DND-41 (cell line): Measurements from ENCODE around the gene ASB4.

ENCODE experiments used
- ATAC-seq: fragments of 200-7000 bp; cut with Tn5 transposase; 3 replicates; pipeline ENCODE4 v1.9.1; 2021; ENCODE audit warnings: low read depth; ENCODE audit not compliant: insufficient read depth
- DNase-seq: peaks from one replicate; pipeline ENCODE4 v3.0.0-alpha.2; 2020
- H2AFZ ChIP-seq: 2 replicates; pipeline ENCODE4 v1.6.0; 2012; ENCODE audit warnings: low read depth, low read length
- H3K27ac ChIP-seq: 2 replicates; pipeline ENCODE4 v1.5.1; 2012; ENCODE audit warnings: low read length, inconsistent platforms
- H3K27me3 ChIP-seq: fragments of 200-600 bp; sonication (generic); 2 replicates; pipeline ENCODE4 v1.6.0; 2012; ENCODE audit warnings: low read length, mild to moderate bottlenecking, inconsistent platforms; ENCODE audit not compliant: insufficient read depth, poor library complexity
- H3K36me3 ChIP-seq: 2 replicates; pipeline ENCODE4 v1.5.1; 2012; ENCODE audit warnings: low read length, inconsistent platforms; ENCODE audit not compliant: insufficient read depth
- H3K4me1 ChIP-seq: 2 replicates; pipeline ENCODE4 v1.5.1; 2012; ENCODE audit warnings: mild to moderate bottlenecking, low read length; ENCODE audit not compliant: insufficient read depth
- H3K4me2 ChIP-seq: 2 replicates; pipeline ENCODE4 v1.6.0; 2012; ENCODE audit warnings: mild to moderate bottlenecking, moderate library complexity, low read length, inconsistent platforms; ENCODE audit not compliant: insufficient read depth
- H3K4me3 ChIP-seq, 2 experiments: fragments of 200-600 bp in 1 of 2; shearing (Covaris generic) in 1 of 2; 2 replicates each; pipeline ENCODE4 v1.5.1; 2012 to 2016; ENCODE audit warnings: inconsistent platforms in 2 of 2, low read length in 2 of 2, mild to moderate bottlenecking in 2 of 2, low read depth in 1 of 2, moderate library complexity in 1 of 2
- H3K79me2 ChIP-seq: 2 replicates; pipeline ENCODE4 v1.6.0; 2012; ENCODE audit warnings: low read length, inconsistent platforms; ENCODE audit not compliant: insufficient read depth
- H3K9ac ChIP-seq: 2 replicates; pipeline ENCODE4 v1.6.0; 2012; ENCODE audit warnings: low read depth, mild to moderate bottlenecking, inconsistent platforms, low read length, moderate library complexity
- H3K9me3 ChIP-seq: 2 replicates; pipeline ENCODE4 v1.5.1; 2012; ENCODE audit warnings: low read length, moderate library complexity, mild to moderate bottlenecking, inconsistent platforms; ENCODE audit not compliant: insufficient read depth, severe bottlenecking
- H4K20me1 ChIP-seq: 2 replicates; pipeline ENCODE4 v1.6.0; 2012; ENCODE audit warnings: low read length; ENCODE audit not compliant: insufficient read depth
- CTCF ChIP-seq: IDR thresholded peaks from 2 replicates; pipeline ENCODE4 v1.5.1; 2012; ENCODE audit warnings: borderline replicate concordance, low read length, moderate library complexity, mild to moderate bottlenecking; ENCODE audit not compliant: poor library complexity, severe bottlenecking; ENCODE audit errors: extremely low read depth
- EZH2 ChIP-seq: IDR thresholded peaks from 3 replicates; pipeline ENCODE4 v1.6.1; 2012; ENCODE audit warnings: borderline replicate concordance, low read depth, mild to moderate bottlenecking, moderate library complexity, low read length, inconsistent platforms; ENCODE audit not compliant: severe bottlenecking

Gene ASB4

GRCh38 chr7:95469187-95469586, 16.6 kb upstream of the ASB4 start:
- Histone ChIP-seq H2AFZ (no peak overlapping the region), H3K9ac (no peak overlapping the region), H4K20me1 (no peaks in the 10 kb centered on the region), H3K9me3 (no peaks in the 10 kb centered on the region), H3K79me2 (no peaks in the 10 kb centered on the region), H3K4me3 (no peak overlapping the region), H3K4me1 (peaks cover 39% of the 10 kb centered on the region), H3K36me3 (no peaks in the 10 kb centered on the region), H3K27me3 (no peaks in the 10 kb centered on the region), H3K4me2 (no peak overlapping the region), H3K27ac (peak overlapping the region; percentile 24; the same call in 1 of the 2 replicates)
- ATAC-seq: no peak
- TF ChIP-seq CTCF (no peak), EZH2 (no peak)
- no peak for DNase-seq

GRCh38 chr7:95469848-95470247, 15.9 kb upstream of the ASB4 start:
- H3K27ac ChIP-seq: peak overlapping the region; percentile 71
- no peaks in the 10 kb centered on the region for H4K20me1 ChIP-seq

GRCh38 chr7:95470452-95470851, 15.3 kb upstream of the ASB4 start:
- Histone ChIP-seq H4K20me1 (no peaks in the 10 kb centered on the region), H3K4me1 (peaks cover 39% of the 10 kb centered on the region), H3K27ac (peak overlapping the region; percentile 71), H3K27me3 (no peaks in the 10 kb centered on the region), H3K9me3 (no peaks in the 10 kb centered on the region), H3K4me2 (peak overlapping the region; percentile 44), H3K9ac (peak overlapping the region; percentile 31; the same call in 1 of the 2 replicates), H3K36me3 (no peaks in the 10 kb centered on the region), H2AFZ (peak overlapping the region; percentile 28; the same call in 1 of the 2 replicates), H3K79me2 (no peaks in the 10 kb centered on the region), H3K4me3 (no peak overlapping the region)
- DNase-seq: peak; percentile 51
- TF ChIP-seq EZH2 (no peak), CTCF (no peak)
- ATAC-seq: peak; percentile 94

More at GRCh38 chr7:95469848-95470247, 15.9 kb upstream of the ASB4 start:
- H3K79me2 ChIP-seq: no peaks in the 10 kb centered on the region
- peak overlapping the region; percentile 44; the same call in 1 of the 2 replicates for H3K4me2 ChIP-seq
- TF ChIP-seq EZH2 (no peak), CTCF (no peak)
- H3K27me3 ChIP-seq: no peaks in the 10 kb centered on the region
- DNase-seq (peak; percentile 22), ATAC-seq (peak; percentile 58)
- H3K36me3 ChIP-seq: no peaks in the 10 kb centered on the region
- peaks cover 39% of the 10 kb centered on the region for H3K4me1 ChIP-seq
- no peaks in the 10 kb centered on the region for H3K9me3 ChIP-seq
- no peak overlapping the region for H3K4me3 ChIP-seq
- peak overlapping the region; percentile 31; the same call in 1 of the 2 replicates for H3K9ac ChIP-seq
- H2AFZ ChIP-seq: no peak overlapping the region
